SIG-M5 treated with dmso at 0.1 percent for 504 hours (cell line): ENCODE data around the gene ODF2.
A peak's percentile ranks its signal among the peaks of the same experiment; 100 is the strongest.

ENCODE experiments used
- DNase-seq: peaks from one replicate; lab custom pipeline; 2025; ENCODE audit not compliant: unreplicated experiment; lab: John Stamatoyannopoulos, UW

The ODF2 gene

DNA sequence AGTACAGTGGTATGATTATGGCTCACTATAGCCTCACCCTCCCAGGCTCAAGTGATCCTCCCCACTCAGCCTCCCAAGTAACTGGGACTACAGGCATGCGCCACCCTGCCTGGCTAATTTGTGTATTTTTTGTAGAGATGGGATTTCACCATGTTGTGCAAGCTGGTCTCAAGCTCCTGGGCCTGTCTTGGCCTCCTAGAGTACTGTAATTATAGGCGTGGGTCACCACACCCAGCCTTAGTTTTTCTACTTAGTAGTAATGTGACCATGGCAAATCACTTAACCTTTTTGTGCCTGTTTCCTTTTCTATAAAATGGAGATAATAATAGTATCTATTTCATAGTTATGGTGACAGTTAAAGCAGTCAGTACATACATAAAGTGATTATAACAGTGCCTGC lies 70.9 kb downstream of the ODF2 start:
- DNase-seq = no peak

DNA sequence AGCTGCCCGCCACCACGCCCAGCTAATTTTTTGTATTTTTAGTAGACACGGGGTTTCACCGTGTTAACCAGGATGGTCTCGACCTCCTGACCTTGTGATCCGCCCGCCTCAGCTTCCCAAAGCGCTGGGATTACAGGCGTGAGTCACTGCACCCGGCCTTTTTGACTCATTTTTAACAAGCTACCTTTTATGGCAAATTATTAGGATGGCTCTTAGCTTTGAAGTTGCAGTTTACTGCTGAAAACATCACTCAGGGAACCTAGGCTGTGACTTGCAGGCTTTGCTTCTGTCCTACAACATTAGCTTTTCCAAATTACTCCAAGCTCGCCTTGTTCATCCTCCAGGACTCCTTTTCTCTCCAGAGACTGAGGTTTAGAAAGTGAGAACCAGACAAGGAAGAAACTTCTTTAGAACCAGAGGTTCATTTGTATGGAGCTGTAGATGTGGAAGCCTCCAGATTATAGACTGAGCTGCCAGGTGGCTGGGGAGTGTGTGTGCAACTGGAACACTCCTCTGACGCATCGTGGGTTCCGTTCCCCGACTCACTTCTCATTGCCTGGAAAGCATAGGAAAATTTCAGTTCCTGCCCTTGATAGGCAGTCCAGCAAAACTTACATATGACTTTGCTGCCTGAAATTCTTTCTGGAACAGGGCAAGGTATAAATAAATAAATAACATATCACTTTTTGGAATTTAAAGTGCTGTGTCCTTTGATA lies 72.8 kb downstream of the ODF2 start:
- no peak for DNase-seq

DNA sequence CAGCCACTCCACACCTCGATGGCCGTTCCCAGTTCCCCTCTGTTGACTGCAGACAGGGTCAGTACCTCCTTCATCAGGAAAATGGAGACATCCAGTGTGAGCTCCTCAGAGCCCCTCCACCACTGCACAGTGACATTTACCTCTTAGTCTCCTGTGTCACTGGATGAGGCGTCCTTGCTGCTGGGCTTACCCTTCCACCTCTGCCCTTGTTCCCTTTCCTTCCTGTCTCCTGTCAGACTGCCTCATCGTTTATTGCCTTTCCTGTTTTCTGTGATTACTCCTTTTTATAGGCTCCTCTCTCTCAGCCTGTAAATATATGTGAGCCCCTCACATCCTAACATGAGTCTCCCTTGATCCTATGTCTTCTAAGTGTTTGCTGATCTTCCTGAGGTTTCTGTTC lies 73.4 kb downstream of the ODF2 start:
- DNase-seq = no peak

DNA sequence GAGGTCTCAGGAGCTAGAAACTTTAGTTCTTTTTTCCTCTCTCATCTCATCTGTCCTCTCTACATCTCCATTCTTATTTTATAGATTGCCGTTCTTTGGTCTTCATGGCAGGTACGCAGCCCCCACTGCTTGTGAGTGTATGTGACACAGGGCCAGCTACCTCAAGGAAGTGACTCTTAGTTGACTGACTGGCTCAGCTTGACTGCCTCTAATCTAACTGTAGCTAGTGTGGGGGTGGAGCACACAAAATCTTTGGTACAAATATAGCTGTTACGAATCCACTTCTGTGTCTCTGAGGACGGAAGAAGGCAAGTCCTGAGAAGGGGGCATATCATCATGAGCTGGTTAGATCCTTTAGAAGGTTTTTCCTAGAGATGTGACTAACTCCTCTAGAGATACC lies 76.8 kb downstream of the ODF2 start:
- no peak for DNase-seq

DNA sequence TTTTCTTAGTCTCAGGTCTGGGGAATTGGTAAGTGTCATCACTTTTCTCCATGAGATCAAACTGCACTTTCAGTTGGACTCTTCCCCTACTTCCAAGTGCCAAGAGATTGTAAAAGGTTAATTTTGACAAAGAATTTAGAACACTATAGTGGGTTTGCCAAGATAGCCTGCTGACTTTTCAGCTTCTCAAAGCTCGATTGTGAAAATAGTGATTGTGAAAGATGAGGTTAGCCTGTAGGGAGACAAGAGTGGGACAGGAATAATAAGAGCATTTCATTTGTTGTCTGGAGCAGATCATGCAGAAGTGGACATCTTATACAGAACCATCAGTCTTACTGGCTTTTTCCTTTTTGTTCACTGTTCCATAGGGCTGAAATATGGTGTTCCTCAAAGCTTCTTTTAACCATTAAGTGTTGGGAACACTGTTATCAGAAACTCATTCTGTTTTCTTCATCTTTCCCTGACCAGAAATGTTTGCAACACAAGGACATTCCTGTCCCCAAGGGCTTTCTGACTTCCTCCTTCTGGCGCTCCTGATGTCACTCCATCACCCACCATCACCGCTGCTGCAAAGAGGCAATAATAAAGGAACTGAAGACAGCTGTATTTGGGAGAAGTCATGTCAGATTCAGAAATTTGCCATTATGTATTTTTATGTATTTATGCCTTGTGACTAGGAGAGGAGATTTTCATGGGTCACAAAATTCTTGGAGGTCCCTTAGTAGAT lies 85.0 kb downstream of the ODF2 start:
- peak; percentile 25 for DNase-seq

DNA sequence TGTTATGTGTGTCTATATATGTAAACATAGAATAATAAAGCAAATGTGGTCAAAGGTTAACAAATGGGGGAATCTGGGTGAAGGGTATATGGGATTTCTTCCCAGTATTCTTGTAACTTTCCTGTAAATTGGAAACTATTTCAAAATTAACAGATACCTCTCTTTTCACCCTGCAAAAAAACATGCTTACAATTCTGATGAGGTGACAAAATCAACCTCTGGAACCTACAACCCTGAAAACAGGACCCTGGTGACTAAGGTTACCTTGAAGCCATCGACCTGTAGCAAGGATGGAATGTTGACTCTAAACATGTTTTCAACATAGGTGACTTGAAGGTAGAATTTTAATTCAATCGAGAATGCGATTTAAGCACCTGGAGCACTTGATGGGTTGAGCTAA lies 90.7 kb downstream of the ODF2 start:
- DNase-seq = no peak

DNA sequence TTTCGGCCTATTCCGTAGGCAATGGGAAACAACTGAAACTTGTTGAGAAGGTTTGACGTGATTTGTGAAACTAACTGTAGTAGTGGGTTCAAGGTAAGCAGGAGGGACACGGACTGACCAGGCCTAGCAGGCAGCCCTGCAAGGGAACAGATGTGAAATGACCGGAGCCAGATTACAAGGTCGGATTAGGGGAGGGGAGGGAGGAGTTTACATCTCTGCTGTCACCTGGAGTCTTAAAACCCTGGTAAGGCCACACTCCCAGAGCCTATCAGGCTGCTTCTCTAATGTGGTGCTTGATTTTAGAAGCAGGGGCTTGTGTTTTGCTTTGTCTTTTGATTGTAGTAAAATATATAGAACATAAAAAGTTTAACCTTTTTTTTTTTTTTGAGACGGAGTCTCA lies 93.1 kb downstream of the ODF2 start:
- DNase-seq = no peak

DNA sequence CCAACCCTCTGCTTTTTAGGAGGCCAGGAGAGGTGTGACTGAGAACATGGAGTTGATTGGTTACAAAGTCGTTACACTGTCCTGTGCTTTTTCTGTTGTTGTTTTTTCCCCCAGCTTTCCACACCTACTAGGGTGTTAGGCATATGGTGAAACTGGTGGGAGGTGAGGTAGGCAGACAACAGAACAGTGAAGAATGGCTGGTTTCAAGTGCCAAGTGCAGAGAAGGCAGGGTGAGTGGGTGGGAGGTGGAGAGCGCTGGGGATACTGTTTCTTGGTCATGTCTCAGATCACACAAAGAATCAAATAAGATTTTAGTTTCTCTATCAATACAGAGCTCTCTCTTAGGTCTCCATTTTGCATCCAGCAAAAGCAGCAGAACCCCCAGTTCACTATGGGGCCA lies 94.4 kb downstream of the ODF2 start:
- DNase-seq = no peak
